Keratinocyte (primary cell): ENCODE measurements around the gene DPEP2NB.

Experiments
- CTCF ChIP-seq, 3 experiments: IDR thresholded peaks in 1 of 3; conservative IDR thresholded peaks in 1 of 3; optimal IDR thresholded peaks in 1 of 3; 2 replicates in 2 of 3; 3 replicates in 1 of 3; pipeline versions ENCODE3 to v1.5.1; 2011; ENCODE audit warnings: low read length in 3 of 3, mild to moderate bottlenecking in 3 of 3, moderate library complexity in 2 of 3, control low read depth in 1 of 3, inconsistent platforms in 1 of 3; ENCODE audit not compliant: insufficient read depth in 2 of 3; ENCODE audit errors: extremely low read depth in 1 of 3
- EZH2 ChIP-seq: IDR thresholded peaks from one replicate; pipeline ENCODE4 v1.6.1; 2012; ENCODE audit warnings: inconsistent platforms, mild to moderate bottlenecking, low read length, moderate library complexity

GRCh38 chr16:67964477-67965131, 51.1 kb downstream of the DPEP2NB start:
- TF ChIP-seq CTCF (optimal IDR thresholded peaks at IDR 0.05 in 1 of 3, IDR thresholded peaks at IDR 0.05 in 1 of 3, conservative IDR thresholded peaks at IDR 0.05 in 1 of 3; ENCODE audit: extremely low read depth in 1 of 3, insufficient read depth in 2 of 3, low read length in 3 of 3) (no peak), EZH2 (no peak)
